ENCODE data around the gene ZNF280C.
"Not testable (repeated sequence)": the region's sequence is repeated elsewhere in the genome, so short reads cannot be mapped to it uniquely, and the experiment has no call there.

The ZNF280C gene, protein sequence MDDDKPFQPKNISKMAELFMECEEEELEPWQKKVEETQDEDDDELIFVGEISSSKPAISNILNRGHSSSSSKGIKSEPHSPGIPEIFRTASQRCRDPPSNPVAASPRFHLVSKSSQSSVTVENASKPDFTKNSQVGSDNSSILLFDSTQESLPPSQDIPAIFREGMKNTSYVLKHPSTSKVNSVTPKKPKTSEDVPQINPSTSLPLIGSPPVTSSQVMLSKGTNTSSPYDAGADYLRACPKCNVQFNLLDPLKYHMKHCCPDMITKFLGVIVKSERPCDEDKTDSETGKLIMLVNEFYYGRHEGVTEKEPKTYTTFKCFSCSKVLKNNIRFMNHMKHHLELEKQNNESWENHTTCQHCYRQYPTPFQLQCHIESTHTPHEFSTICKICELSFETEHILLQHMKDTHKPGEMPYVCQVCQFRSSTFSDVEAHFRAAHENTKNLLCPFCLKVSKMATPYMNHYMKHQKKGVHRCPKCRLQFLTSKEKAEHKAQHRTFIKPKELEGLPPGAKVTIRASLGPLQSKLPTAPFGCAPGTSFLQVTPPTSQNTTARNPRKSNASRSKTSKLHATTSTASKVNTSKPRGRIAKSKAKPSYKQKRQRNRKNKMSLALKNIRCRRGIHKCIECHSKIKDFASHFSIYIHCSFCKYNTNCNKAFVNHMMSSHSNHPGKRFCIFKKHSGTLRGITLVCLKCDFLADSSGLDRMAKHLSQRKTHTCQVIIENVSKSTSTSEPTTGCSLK

DNA sequence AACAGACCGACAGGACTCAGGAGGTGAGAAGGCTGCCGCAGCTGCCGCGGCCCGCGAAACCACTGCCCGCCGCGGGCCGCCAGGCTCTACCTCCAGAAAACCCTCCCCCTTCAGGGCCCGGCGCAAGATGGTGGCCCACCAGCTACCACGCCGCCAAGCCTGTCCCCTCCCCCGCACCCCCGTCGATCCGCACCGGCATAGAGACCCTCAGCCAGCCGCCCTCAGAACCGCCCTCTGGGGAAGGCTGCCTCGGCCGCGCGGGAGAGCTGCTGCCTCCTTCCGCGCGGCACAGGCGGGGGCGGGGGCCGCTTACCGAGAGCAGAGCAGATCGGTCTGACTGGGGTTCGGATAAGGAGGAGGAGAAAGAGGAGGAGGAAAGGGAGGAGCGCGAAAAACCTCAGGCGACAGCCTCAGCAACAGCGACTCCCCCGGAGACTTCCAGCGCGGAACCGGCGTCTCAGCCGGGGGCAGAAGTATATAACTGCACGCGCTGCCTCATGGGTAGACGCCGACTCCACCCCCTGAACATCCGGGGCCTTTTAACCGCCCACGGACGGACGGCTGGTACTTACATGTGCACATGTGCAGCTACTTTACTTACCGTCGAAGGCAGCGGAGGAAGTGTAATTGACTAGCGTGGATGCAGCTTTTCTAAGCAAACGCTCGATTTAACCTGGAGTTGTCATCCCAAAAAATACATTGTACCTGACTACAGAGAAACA is at the start of gene ZNF280C:
Gene ZNF280C, minus strand, starts transcription at position 451 of the 722 bp plus-strand sequence. CDS start 8,450 bp downstream, outside the sequence.
- DNase-seq (ENCODE audit: low read depth), result peak; percentile 94

DNA sequence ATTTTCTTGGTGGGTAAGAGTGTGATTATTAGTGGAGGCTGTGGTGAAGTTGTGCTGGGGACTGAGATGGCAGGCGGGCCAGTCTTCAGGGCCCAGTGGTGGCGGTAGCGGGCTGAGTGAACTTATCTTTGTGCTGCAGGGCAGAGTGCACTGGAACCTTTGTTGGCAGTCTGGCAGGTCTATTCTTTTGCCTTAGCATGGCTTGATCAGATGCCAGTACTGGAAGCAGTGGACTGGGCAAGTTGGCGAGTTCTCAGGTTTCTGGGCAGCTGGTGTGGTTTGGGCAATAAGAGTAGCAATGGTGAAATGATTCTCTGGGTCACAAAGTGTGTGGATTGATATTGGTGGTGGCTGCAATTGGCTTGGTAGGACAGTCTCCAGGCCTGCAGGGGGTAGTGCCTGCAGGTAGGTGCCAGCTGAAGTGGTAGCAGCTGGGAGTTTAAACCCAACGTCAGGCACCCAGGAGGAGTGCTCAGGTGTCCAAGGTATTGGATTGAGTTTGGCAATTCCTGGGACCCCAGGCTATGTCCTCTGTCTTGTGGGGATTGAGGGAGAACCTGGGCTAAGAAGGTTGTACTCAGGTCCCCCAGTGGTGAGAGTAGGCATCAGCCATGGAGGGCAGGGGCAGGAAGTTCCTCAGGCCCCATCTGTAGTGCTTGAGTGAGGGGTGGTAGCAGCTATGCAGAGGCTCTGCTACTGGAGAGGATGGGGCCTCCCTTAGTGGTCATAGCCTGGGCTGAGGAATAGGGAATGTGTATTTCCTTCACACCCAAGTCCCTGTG is 36.1 kb upstream of the ZNF280C start:
- DNase-seq (ENCODE audit: low read depth), result no peak

DNA sequence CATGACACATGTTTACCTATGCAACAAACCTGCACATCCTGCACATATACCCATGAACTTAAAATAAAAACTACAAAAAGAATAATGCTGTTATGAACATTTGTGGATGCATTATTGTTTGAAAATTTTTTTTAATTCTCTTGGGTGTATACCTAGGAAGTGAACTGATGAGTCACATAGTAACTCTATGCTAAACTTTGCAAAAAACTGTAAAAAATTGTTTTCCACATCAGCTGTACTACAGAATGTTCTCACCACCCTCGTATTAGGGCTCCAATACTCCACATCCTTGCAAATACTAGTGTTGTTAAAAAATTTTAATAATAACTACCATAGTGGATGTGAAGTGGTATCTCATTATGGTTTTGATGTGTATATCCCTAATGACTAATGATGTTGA is 33.3 kb upstream of the ZNF280C start:
- DNase-seq (ENCODE audit: low read depth), result no peak

DNA sequence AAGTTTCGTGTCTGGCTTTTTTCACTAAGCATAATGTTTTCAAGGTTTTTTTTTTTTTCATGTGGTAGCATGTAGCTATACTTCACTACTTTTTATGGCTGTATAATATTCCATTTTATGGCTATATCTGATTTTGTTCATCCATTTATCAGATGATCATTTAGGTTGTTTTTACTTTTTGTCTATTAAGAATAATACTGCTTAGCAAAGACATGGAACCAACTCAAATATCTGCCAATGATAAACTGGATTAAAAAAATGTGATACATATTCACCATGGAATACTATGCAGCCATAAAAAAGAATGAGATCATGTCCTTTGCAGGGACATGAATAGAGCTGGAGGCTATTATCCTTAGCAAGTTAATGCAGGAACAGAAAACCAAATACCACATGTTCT is 32.7 kb upstream of the ZNF280C start:
- no peak for DNase-seq (ENCODE audit: low read depth)

DNA sequence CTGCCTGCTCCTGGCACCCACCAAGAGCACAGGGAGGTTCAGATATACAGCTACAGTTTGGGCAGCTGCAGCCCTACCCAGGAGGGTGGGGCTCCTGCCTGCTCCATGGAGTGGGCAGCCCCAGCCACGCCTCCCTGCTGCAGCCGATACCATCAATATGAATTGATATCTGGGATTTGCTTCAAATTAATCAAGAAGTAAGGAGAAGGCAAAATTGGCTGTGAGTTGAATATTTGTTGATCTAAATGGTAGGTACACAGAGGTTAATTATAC is 31.2 kb upstream of the ZNF280C start:
- DNase-seq (ENCODE audit: low read depth), result no peak

DNA sequence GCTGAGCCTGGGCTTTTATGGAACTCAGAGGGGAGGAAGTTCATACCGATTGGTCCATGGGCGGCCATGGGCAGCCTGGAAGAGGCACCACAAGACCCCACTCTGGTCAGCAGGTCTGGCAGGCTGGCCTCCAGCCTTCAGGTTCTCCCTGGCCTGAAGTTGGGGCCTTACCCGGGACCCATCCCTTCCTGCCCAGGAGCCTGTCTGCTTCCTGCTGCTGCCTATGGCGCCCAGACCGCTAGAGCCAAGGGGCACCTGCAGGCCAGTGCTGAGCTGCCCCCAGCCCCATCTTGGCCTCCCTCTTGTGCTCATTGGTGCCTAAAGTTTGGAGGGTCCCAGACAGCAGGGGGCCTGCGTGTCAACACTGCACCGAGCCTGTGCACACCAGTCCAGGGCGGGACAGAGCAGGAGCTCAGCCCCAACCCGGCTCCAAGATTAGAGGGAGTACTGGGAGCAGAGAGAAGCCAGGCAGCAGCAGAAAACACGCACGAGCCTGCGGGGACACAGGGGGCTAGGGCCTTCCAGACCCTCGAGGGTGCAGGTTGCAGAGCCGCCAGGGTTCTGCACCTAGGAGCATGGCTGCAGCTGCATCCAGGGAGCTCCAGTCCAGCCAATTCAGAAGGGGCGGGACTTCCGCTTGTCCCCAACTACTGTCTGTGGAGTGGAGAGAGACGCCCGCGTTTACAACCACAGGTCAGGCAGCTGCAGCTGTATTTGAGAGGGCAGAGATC is 30.7 kb upstream of the ZNF280C start:
- DNase-seq (ENCODE audit: low read depth), result no peak

DNA sequence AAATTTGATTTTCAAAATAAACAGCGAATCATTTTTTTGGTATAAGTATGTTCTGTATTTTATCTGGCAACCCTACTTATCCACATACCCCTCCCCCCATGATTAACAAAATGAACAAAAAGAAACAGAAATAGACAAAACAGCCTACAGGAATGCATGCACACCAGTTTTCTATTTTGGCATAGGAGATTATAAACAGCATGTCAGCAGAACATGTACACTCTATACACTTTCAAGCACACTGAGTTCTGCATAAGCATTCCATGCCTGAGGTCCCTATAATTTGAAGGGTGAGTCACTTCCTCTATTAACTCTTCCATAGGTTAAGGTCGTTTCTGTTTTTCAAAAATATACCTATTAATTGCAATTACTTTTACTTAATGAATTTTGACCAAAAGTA is 28.0 kb upstream of the ZNF280C start:
- DNase-seq (ENCODE audit: low read depth), result peak; percentile 7

DNA sequence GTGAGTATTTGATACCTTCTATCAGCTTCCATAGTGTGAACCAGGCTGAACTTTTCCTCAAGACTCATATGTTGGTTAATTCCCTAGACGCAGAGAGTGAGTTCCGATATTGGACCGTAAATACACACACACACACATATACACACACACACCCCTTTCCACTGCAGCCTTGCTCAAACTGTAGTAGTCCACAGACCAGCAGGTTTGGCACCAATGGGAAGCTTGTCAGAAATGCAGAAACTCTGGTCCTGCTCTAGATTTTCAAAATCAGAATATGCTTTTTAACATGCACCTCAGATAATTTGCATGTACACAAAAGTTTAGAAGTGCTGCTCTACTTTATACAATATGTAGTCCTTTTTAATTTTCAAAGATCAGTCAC is 27.6 kb upstream of the ZNF280C start:
- DNase-seq (ENCODE audit: low read depth), result no peak

DNA sequence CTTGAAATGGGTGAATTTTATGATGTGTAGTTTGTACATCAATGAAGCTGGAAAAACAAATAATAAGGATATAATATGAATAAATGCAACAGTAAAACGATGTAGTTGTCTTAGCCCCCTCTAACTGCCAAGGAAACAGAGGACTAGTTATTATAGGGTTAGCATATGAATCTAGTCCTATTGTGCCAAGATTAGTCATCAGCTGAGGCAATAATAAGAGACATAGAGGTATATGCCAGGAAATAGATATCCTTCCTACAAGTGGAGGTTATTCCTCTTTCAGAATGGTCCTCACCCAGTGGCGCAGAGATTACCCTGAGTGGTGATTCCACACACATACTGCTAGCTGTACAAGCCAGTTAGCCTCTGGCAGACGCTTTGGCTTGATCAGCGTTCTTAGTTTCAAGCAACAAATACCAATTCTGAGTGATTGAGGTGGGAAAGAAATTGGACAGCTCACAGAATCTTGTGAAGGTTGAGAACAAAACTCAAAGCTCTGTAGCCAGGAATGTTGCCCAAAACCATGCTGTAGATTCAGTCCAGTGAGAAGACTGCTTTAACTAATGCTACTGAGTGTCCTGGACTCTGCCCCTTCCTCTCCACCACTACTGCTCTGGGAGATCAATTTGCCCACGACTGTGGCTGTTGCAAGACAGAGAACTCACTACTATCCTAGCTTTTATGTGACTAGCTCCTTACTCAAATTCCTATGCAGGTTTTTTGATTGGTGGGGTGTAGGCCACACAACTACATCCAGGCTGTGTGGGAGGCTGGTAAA is 27.0 kb upstream of the ZNF280C start:
- DNase-seq (ENCODE audit: low read depth), result no peak

DNA sequence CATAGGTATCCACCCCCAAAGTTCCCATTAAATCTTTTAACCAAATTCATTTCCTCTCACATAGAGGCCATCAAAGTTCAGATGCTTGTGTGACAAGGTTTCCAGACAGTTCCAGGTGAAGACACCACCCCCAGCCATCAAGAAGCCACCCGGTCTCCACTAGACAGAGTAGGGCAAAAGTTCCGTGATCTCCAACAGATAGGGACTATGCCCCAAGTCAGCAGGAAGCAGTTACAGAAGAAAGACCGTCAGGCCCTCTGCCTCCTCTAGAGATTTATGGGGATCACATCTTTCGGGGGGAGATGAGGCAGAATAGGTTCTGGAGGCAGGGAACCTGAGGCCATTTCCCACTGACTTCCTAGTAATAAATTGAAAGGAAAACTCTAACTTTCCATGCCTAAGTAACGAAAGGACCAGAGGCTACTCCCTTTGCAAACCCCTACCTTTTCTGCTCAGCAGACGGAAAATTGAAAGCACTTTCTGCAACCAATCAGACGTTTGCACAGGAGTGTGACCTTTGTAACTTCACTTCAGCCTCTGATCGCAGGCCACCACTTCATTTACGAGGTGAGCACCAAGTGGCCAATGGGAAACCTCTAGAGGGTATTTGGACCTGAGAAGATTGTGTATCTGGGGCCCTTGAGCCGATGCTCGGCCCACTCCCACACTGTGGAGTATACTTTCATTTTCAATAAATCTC is 18.5 kb upstream of the ZNF280C start:
- no peak for DNase-seq (ENCODE audit: low read depth)

DNA sequence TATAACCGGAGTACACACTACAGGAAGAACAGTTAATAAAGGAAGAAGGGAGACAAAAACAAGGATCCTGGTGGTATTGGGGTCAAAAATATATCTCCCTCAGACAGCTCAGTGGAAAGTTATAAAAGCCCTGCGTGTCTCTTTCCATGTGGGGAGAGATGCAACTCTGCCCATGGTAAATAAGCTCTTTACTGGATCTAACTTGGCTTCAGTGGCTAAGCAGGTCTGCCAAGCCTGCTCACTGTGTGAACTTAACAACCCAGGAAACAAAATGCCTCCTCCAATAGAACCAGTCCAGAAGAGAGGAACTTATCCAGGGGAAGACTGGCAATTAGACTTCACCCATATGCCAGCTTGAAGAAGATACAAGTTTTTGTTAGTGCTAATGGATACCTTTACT is 17.0 kb upstream of the ZNF280C start:
- DNase-seq (ENCODE audit: low read depth), result no peak

DNA sequence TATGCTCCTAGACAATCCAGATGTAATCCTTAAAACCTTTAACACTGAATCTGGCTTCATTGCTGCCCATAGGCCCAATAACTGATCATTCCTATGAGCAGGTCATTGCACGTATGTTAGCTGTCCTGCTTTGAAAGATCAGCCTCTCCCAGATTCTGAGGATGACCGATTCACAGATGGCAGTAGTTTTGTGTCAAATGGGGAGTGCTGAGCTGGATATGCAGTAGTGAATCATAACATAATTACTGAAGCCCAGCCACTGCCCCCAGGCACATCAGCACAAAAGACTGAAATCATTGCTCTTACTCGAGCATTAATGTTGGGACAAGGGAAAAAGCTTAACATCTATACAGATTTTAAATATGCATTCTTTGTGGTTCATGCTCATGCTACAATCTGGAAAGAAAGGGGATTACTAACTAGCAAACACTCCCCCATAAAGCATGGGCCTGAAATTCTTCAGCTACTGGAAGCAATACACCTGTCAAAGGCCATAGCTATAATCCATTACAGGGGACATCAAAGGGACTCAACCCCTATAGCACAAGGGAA is 16.4 kb upstream of the ZNF280C start:
- DNase-seq (ENCODE audit: low read depth), result peak; percentile 18

DNA sequence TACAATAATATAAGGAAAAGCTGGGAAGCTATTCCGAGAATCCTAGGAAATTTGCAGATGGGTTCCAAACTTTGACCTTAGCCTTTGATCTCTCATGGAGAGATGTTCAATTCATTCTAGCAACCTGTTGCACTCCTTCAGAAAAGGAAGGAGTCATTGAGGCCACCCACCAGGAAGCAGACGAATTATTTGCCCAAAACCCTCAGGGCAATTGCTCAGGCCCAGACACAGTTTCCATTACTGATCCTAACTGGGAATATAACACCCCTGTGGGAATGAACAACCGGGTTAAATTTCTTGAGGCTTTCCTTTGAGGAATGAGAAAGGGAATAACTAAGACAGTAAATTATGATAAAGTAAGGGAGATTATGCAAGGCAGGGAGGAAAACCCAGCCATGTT is 13.5 kb upstream of the ZNF280C start:
- no peak for DNase-seq (ENCODE audit: low read depth)

DNA sequence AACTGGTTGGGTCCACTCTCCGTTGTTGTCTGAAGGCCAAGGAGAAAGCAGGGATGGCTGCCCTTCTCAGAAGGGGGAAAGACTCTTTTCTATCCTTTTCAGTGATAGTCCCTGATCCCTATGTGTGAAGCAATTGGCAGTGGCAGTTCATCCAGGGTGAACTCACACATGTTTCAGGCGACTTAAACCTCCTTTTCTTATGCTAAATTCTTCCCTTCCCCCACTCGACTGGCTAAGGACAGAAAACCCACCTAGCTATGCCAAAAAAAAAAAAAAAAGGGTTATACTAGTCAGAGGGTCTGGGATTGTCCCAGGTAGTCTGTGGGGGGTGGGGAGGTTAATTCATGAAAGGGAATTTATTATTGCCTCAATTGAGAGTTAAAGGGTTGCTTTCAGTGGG is 12.2 kb upstream of the ZNF280C start:
- DNase-seq (ENCODE audit: low read depth), result no peak

DNA sequence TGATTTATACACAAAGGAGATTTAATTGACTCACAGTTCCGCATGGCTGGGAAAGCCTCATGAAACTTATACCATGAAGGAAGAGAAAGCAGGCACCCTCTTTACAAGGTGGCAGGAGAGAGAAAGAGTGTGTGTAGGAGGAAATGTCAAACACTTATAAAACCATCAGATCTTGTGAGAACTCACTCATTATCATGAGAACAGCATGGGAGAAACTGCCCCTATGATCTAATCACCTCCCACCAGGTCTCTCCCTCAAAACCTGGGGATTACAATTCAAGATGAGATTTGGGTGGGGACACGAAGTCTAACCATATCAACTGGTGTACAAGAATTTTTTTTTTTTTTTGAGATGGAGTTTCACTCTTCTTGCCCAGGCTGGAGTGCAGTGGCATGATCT is 3.6 kb upstream of the ZNF280C start:
- not testable (repeated sequence) for DNase-seq (ENCODE audit: low read depth)

DNA sequence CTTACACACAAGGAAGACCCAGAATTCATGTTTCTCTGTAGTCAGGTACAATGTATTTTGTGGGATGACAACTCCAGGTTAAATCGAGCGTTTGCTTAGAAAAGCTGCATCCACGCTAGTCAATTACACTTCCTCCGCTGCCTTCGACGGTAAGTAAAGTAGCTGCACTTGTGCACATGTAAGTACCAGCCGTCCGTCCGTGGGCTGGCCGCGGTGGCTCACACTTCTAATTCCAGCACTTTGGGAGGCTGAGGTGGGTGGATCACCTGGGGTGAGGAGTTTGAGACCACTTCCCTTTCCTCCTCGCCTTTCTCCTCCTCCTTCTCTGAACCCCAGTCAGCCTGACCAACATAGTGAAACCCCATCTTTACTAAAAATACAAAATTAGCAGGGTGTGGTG is 692 bp upstream of the ZNF280C start:
- not testable (repeated sequence) for DNase-seq (ENCODE audit: low read depth)

DNA sequence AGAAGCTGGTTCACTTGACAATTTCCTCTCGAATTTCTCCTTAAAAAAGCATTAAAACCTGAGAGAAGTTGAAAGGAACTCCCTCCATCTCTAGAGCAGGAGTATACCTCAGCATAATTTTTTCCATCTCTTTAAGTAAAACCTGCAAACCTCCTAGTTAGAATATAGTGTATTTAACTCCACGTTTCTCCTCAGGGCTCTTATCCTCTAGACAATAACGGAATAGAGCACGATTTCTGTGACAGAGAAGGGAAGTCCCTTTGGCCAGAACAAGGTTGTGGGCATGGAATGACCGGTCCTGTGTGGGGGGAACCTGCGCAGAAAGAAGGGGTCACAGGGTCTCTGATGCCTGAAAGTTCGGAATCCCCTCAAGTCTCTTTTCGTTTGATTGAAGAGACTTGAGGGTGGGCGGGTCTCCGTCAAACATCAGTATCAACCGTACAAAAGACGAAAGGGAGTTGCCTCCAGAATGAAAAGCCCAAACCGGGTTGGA is 697 bp downstream of the ZNF280C start:
- no peak for DNase-seq (ENCODE audit: low read depth)

DNA sequence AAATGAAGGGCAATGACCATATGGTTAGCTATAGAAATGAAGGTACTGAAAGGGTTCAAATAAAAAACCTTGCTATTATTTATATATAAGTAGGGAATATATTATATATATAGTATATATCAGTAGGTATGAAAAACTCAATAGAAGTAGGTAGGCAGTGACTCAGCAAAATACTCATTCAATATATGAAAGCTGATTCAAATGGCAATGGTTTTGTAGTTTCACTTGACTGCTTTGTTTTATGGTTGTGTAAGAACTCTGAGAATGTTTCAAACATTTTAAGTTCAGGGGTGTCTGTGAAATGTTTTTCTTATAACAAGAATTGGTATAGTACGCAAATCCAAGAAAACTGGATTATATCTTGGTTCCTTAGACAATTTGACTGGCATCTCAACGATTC is 4.1 kb downstream of the ZNF280C start:
- DNase-seq (ENCODE audit: low read depth), result no peak

DNA sequence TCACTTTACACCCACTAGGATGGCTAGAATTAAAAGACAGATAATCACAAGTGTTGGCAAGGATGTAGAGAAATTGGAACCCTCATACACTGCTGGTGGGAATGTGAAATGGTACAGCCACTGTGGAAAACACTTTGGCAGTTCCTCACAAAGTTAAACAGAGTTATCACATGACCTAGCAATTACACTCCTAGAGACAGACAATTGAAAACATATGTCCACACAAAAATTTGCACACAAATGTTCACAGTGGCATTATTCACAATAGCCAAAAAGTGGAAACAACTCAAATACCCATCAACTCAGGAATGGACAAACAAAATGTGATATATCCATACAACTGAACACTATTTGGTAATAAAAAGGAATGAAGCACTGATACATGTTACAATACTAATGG is 5.7 kb downstream of the ZNF280C start:
- peak; percentile 35 for DNase-seq (ENCODE audit: low read depth)

DNA sequence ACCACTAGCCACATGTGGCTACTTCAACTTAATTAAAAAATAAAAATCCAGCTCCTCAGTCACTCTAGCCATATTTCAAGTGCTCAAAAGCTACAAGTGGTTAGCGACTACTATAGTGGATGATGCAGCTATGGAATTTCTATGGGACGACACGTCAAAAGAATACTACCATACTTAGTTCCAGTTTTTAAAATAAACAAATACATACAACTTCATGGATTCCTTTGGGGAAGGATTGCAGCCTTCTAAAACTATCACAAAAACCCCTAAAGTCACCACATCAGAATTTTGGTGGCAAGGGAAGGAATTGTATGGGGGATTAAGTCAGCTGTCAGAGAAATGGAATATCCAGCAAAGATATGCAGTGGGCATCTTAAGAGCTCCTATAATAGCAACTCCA is 6.5 kb downstream of the ZNF280C start:
- DNase-seq (ENCODE audit: low read depth), result peak; percentile 36
